CD8-positive, alpha-beta memory T cell (primary cell): Measurements from ENCODE around the gene ETV2. TPM values are rescaled to one million over a fixed set of nuclear protein-coding genes. Genes with fewer than 3 reads are reported as not detected.
A peak's percentile ranks its signal among the peaks of the same experiment; 100 is the strongest.

Experiments
- CTCF ChIA-PET: fragments of 350-600 bp; sonication (Branson Sonifier 250); formaldehyde crosslinking; loops from one replicate; lab custom pipeline; 2021; ENCODE audit warnings: antibody characterized with exemption; lab: Charles Lee
- POLR2A ChIA-PET: fragments of 350-600 bp; sonication (Branson Sonifier 250); formaldehyde crosslinking; loops from one replicate; lab custom pipeline; 2021; ENCODE audit warnings: antibody characterized with exemption; lab: Charles Lee
- DNase-seq, 5 donors: peaks; one replicate each; pipeline versions ENCODE4 v3.0.0 to v3.0.0-alpha.2; 2020 to 2022; ENCODE audit warnings: mixed read lengths in 1 of 5
- H3K27ac ChIP-seq: one replicate; pipeline ENCODE4 v1.7.0; 2013; ENCODE audit warnings: low read depth, mild to moderate bottlenecking, low read length, moderate library complexity
- H3K27me3 ChIP-seq: 2 replicates; pipeline ENCODE4 v1.7.0; 2013; ENCODE audit warnings: low read length, mild to moderate bottlenecking; ENCODE audit not compliant: insufficient read depth, poor library complexity, severe bottlenecking
- H3K36me3 ChIP-seq: 2 replicates; pipeline ENCODE4 v1.7.0; 2013; ENCODE audit warnings: mild to moderate bottlenecking, low read length, moderate library complexity; ENCODE audit not compliant: insufficient read depth
- H3K4me1 ChIP-seq: 2 replicates; pipeline ENCODE4 v1.7.0; 2013; ENCODE audit warnings: mild to moderate bottlenecking, low read length, moderate library complexity; ENCODE audit not compliant: insufficient read depth
- H3K4me3 ChIP-seq: 2 replicates; pipeline ENCODE4 v1.7.0; 2013; ENCODE audit warnings: mild to moderate bottlenecking, low read length
- H3K9me3 ChIP-seq: 2 replicates; pipeline ENCODE4 v1.7.0; 2013; ENCODE audit warnings: mild to moderate bottlenecking, low read length
- H3K27ac Mint-ChIP-seq, 8 donors: one replicate each; pipeline ENCODE4 v1.8.0; 2020 to 2021; ENCODE audit warnings: mixed read lengths in 8 of 8, mild to moderate bottlenecking in 6 of 8, inconsistent platforms in 3 of 8, moderate library complexity in 3 of 8
- H3K27me3 Mint-ChIP-seq, 2 donors: one replicate each; pipeline ENCODE4 v1.8.0; 2020 to 2021; ENCODE audit warnings: mixed read lengths in 2 of 2, mild to moderate bottlenecking in 1 of 2, moderate library complexity in 1 of 2
- H3K36me3 Mint-ChIP-seq, 3 donors: one replicate each; pipeline ENCODE4 v1.8.0; 2020 to 2021; ENCODE audit warnings: mixed read lengths in 3 of 3, inconsistent platforms in 1 of 3, mild to moderate bottlenecking in 1 of 3
- H3K4me1 Mint-ChIP-seq, 3 donors: one replicate each; pipeline ENCODE4 v1.8.0; 2020 to 2021; ENCODE audit warnings: mixed read lengths in 3 of 3, inconsistent platforms in 1 of 3, mild to moderate bottlenecking in 1 of 3
- H3K4me3 Mint-ChIP-seq, 7 donors: one replicate each; pipeline ENCODE4 v1.8.0; 2020 to 2021; ENCODE audit warnings: mixed read lengths in 7 of 7, mild to moderate bottlenecking in 6 of 7, moderate library complexity in 4 of 7, inconsistent platforms in 2 of 7
- H3K9me3 Mint-ChIP-seq, 5 donors: one replicate each; pipeline ENCODE4 v1.8.0; 2020 to 2022; ENCODE audit warnings: mixed read lengths in 5 of 5, mild to moderate bottlenecking in 3 of 5, moderate library complexity in 2 of 5, inconsistent platforms in 1 of 5
- polyA plus RNA-seq: library from polyadenylated mRNA; unstranded; fragments of 300-500 nt; fragmentation: Illumina TruSeq; gene quantifications from one replicate; pipeline ENCODE4 v1.2.3, GENCODE V29; 2021
- total RNA-seq, 2 experiments: library from RNA; stranded (reverse); gene quantifications; one replicate each; pipeline ENCODE4 v1.2.3, GENCODE V29; 2021

ETV2 gene
- total and polyA plus RNA-seq, 3 experiments from 2014 or later = 1.2 to 1.4 (median 1.2) TPM

DNA sequence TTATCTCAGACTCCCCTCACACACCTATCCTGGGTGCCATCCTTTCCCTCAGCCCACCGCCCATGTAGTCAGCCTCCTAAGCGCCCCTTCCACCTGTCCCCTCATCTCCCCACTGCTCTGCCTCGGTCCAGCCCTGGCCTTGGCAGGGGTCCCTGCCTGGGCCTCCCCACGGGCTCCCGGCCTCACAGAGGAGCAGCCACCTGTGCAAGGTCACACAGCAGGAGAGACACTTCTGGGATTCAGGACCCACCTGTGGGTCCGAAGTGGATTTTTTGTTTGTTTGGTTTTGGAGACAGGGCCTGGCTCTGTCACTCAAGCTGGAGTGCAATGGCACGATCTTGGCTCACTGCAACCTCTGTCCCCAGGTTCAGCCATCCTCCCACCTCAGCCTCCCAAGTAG, 24.1 kb downstream of the ETV2 start:
- H3K4me3 ChIP-seq = no peak overlapping the region
- no peak overlapping the region for H3K27ac ChIP-seq
- POLR2A ChIA-PET = no interaction called here
- Mint-ChIP-seq H3K4me1 (no peaks in the 10 kb centered on the region), H3K36me3 (peaks cover 0 to 25% (median 0%) of the 10 kb centered on the region in 3 donors), H3K4me3 (no peak overlapping the region), H3K9me3 (peaks cover 0 to 2% (median 0%) of the 10 kb centered on the region in 5 donors), H3K27me3 (peaks cover 7 to 11% of the 10 kb centered on the region in 2 donors), H3K27ac (no peak overlapping the region)
- no peaks in the 10 kb centered on the region for H3K36me3 ChIP-seq
- H3K27me3 ChIP-seq = peaks cover 5% of the 10 kb centered on the region
- CTCF ChIA-PET = no interaction called here
- H3K4me1 ChIP-seq = no peaks in the 10 kb centered on the region
- DNase-seq = no peak
- H3K9me3 ChIP-seq = no peaks in the 10 kb centered on the region

DNA sequence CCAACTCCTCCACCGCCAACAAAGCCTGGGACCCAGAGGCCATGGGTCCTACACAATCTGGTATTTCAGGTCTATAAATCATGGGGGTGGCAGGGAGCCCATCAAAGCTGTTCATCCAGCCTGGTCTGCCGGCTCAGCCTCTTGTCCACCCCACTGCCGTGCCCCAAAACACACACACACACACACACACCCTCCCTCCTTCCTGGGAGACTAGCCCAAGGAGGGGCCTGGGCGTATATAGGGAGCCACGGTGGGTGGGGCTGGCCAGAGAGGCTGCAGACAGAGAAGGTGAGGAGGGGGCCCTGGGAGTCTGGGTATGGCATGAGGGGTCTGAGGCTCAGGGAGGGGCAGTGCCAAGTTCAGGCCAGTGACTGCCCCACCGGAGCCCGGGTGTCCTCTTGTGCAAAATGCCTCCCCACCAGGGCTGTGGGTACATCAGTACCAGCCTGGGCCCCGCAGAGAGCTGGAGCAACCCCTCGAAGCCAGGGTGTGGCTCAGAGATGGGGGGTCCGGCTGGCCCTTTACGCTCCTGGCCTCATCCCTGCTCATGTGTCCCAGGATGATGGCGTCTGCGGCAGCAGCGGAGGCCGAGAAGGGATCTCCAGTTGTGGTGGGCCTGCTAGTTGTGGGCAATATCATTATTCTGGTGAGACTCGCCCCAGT, 24.8 kb downstream of the ETV2 start, which contains the start of gene UPK1A:
TSS of gene UPK1A (plus strand) at position 267 of the 663 bp plus-strand sequence. CDS start at position 563, 296 bp downstream.
- Histone ChIP-seq H3K27ac (no peak within 1 kb of the TSS), H3K27me3 (peaks cover 5% of the 10 kb centered on the region), H3K9me3 (no peaks in the 10 kb centered on the region), H3K4me1 (no peaks in the 10 kb centered on the region), H3K36me3 (no peaks in the 10 kb centered on the region), H3K4me3 (no peak within 1 kb of the TSS)
- DNase-seq = no peak
- H3K27me3 Mint-ChIP-seq = peaks cover 10 to 16% of the 10 kb centered on the region in 2 donors
- H3K4me1 Mint-ChIP-seq = no peaks in the 10 kb centered on the region
- no peak within 1 kb of the TSS for H3K4me3 Mint-ChIP-seq
- ChIA-PET CTCF (no interaction called here), POLR2A (no interaction called here)
- peaks cover 0 to 2% (median 0%) of the 10 kb centered on the region in 5 donors for H3K9me3 Mint-ChIP-seq
- peak within 1 kb of the TSS in 2 of 8 donors; percentile 54 to 69 for H3K27ac Mint-ChIP-seq
- peaks cover 0 to 21% (median 0%) of the 10 kb centered on the region in 3 donors for H3K36me3 Mint-ChIP-seq

DNA sequence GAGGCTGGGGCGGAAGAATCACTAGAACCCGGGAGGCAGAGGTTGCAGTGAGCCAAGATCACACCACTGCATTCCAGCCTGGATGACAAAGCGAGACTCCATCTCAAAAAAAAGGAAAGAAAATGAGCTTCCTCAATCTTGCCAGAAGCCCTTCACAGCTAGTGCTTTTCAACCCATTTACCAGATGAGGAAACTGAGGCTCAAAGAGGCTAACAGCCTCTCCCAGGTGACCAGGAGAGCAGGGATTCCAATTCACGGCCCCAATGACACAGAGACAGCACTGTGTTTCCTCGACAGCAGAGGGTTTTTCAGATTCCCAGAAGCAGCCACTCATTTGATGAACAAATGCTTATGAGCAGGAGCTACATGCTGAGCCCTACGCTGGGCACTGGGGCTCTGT, 28.0 kb downstream of the ETV2 start:
- Histone ChIP-seq H3K36me3 (no peaks in the 10 kb centered on the region), H3K4me1 (no peaks in the 10 kb centered on the region), H3K27me3 (peaks cover 12% of the 10 kb centered on the region), H3K9me3 (no peaks in the 10 kb centered on the region), H3K27ac (no peak overlapping the region), H3K4me3 (no peak overlapping the region)
- ChIA-PET CTCF (no interaction called here), POLR2A (no interaction called here)
- H3K36me3 Mint-ChIP-seq = peaks cover 0 to 3% (median 0%) of the 10 kb centered on the region in 3 donors
- peak overlapping the region in 1 of 7 donors; percentile 8 for H3K4me3 Mint-ChIP-seq
- H3K27ac Mint-ChIP-seq = no peak overlapping the region
- peaks cover 25 to 33% of the 10 kb centered on the region in 2 donors for H3K27me3 Mint-ChIP-seq
- peaks cover 6 to 10% (median 9%) of the 10 kb centered on the region in 3 donors for H3K4me1 Mint-ChIP-seq
- no peak for DNase-seq
- H3K9me3 Mint-ChIP-seq = peaks cover 0 to 2% (median 0%) of the 10 kb centered on the region in 5 donors

DNA sequence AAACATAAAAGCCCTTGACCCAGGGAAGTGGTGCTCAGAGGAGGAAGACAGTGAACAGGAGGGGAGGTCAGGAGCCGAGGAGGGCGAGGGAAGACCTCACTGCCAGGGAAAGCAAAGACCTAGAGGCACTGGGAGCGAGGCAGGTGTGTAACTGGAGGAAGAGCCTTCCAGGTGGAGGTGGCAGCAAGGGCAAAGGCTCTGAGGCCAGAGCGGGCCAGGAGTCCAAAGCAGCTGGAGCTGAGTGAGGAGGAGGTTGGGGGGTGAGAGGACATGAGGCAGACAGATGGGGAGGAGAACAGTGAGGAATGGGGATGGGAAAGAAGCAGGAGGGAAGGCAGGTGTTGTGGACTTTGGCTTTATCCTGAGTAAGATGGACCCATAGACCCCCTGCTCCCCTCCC, 28.4 kb downstream of the ETV2 start:
- H3K36me3 ChIP-seq = no peaks in the 10 kb centered on the region
- Mint-ChIP-seq H3K4me3 (peak overlapping the region in 1 of 7 donors; percentile 8), H3K4me1 (peaks cover 6 to 10% (median 9%) of the 10 kb centered on the region in 3 donors), H3K36me3 (peaks cover 0 to 2% (median 0%) of the 10 kb centered on the region in 3 donors), H3K9me3 (peaks cover 0 to 2% (median 0%) of the 10 kb centered on the region in 5 donors), H3K27ac (no peak overlapping the region), H3K27me3 (peaks cover 25 to 33% of the 10 kb centered on the region in 2 donors)
- ChIA-PET POLR2A (no interaction called here), CTCF (no interaction called here)
- peaks cover 12% of the 10 kb centered on the region for H3K27me3 ChIP-seq
- DNase-seq = no peak
- no peaks in the 10 kb centered on the region for H3K4me1 ChIP-seq
- no peak overlapping the region for H3K4me3 ChIP-seq
- no peak overlapping the region for H3K27ac ChIP-seq
- H3K9me3 ChIP-seq = no peaks in the 10 kb centered on the region

DNA sequence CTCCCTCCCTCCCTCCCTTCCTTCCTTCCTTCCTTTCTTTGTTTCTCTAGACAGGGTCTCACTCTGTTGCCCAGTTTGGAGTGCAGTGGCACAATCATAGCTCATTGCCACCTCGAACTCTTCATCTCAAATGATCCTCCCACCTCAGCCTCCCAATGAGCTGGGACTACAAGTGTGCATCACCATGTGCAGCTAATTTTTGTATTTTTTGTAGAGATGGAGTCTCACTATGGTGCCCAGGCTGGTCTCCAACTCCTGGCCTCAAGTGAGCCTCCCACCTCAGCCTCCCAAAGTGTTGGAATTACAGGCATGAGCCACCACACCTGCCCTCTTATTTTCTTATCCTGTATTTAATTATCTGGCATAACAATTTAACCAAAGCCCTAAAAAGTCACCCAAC, 29.1 kb downstream of the ETV2 start:
- Histone ChIP-seq H3K36me3 (no peaks in the 10 kb centered on the region), H3K27me3 (peaks cover 12% of the 10 kb centered on the region), H3K27ac (no peak overlapping the region), H3K4me1 (no peaks in the 10 kb centered on the region), H3K9me3 (no peaks in the 10 kb centered on the region), H3K4me3 (no peak overlapping the region)
- peaks cover 6 to 10% (median 9%) of the 10 kb centered on the region in 3 donors for H3K4me1 Mint-ChIP-seq
- peaks cover 25 to 33% of the 10 kb centered on the region in 2 donors for H3K27me3 Mint-ChIP-seq
- H3K9me3 Mint-ChIP-seq = peaks cover 0 to 2% (median 0%) of the 10 kb centered on the region in 5 donors
- no peaks in the 10 kb centered on the region for H3K36me3 Mint-ChIP-seq
- DNase-seq = no peak
- no peak overlapping the region for H3K4me3 Mint-ChIP-seq
- ChIA-PET POLR2A (no interaction called here), CTCF (interaction anchor here (0.6 kb wide), 1 partner anchor 46 kb away, joined by 3 read pairs; no protein-coding TSS in a partner anchor)
- no peak overlapping the region for H3K27ac Mint-ChIP-seq

DNA sequence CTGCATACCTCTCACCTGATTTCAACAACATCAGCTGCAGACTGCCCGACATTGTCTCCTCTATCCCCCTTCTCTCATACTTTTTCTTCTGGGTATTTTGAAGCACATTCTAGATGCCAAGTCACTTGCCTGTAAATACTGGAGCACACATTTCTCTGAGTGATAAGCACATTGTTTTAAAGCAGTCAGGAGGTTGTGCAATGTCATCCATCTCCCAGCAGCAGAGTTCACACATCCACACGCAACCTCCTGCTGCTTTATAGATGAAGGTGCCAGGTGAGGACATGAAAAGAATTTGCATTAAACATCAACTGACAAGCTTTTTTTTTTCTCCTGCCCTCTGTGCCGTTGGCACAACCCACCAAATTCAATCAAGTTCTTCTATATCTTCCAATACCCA, 30.3 kb downstream of the ETV2 start:
- H3K27ac ChIP-seq = no peak overlapping the region

DNA sequence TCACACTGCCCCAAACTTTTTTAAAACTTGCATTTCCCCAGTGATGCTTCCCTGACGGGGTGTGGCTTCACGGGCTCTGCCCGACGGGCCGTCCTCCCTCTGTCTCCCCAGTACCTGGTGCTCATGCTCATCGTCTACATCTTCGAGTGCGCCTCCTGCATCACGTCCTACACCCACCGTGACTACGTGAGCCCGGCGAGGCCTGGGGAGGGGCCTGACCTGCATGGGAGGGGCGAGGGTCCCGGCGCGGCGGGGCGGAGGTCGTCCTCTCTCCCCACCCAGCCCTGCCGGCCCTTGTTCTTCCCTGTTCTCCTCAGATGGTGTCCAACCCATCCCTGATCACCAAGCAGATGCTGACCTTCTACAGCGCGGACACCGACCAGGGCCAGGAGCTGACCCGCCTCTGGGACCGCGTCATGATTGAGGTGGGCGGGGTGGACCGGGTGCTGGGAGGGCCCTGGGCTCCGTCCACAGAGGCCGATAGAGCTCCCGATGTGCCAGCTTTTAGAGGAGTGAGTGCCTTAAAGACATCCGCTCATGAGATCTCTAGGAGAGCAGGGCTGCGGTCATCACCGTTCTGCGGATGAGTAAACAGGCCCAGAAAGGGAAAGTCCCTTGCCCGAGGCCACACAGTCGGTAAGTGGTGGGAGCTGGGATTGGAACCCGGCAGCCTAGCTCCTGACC, 31.7 kb downstream of the ETV2 start:
- Histone ChIP-seq H3K36me3 (no peaks in the 10 kb centered on the region), H3K4me3 (peak overlapping the region; percentile 23), H3K27ac (no peak overlapping the region), H3K9me3 (no peaks in the 10 kb centered on the region), H3K27me3 (peaks cover 12% of the 10 kb centered on the region), H3K4me1 (no peaks in the 10 kb centered on the region)
- Mint-ChIP-seq H3K27me3 (peaks cover 29 to 34% of the 10 kb centered on the region in 2 donors), H3K4me3 (peak overlapping the region; percentile 65 to 91 (median 79)), H3K9me3 (peaks cover 0 to 2% (median 0%) of the 10 kb centered on the region in 5 donors), H3K4me1 (peaks cover 6 to 10% (median 9%) of the 10 kb centered on the region in 3 donors), H3K36me3 (no peaks in the 10 kb centered on the region), H3K27ac (peak overlapping the region in 5 of 8 donors; percentile 12 to 67 (median 54))
- peak in 4 of 5 donors; percentile 3 to 54 (median 10) for DNase-seq
- CTCF ChIA-PET = no interaction called here
- POLR2A ChIA-PET = interaction anchor here (0.7 to 0.9 kb wide), 2 partner anchors 25 to 258 kb away, joined by 3 to 4 read pairs; partner anchors contain the start of gene COX6B1

More for the DNA sequence above, 30.3 kb downstream of the ETV2 start:
- Mint-ChIP-seq H3K4me3 (peak overlapping the region in 1 of 7 donors; percentile 1), H3K9me3 (peaks cover 0 to 2% (median 0%) of the 10 kb centered on the region in 5 donors), H3K4me1 (peaks cover 6 to 10% (median 9%) of the 10 kb centered on the region in 3 donors), H3K27me3 (peaks cover 25 to 33% of the 10 kb centered on the region in 2 donors), H3K27ac (peak overlapping the region in 1 of 8 donors; percentile 43), H3K36me3 (no peaks in the 10 kb centered on the region)
- H3K36me3 ChIP-seq = no peaks in the 10 kb centered on the region
- no peaks in the 10 kb centered on the region for H3K9me3 ChIP-seq
- CTCF ChIA-PET = no interaction called here
- POLR2A ChIA-PET = no interaction called here
- H3K4me1 ChIP-seq = no peaks in the 10 kb centered on the region
- no peak overlapping the region for H3K4me3 ChIP-seq
- H3K27me3 ChIP-seq = peaks cover 12% of the 10 kb centered on the region
- no peak for DNase-seq
